Raji (cell line): ENCODE measurements around the gene PDE5A.

Source experiments
- POLR2A ChIP-seq: IDR thresholded peaks from 2 replicates; pipeline ENCODE4 v1.6.1; 2011; ENCODE audit warnings: low read depth, low read length, control low read depth; ENCODE audit not compliant: insufficient read depth

PDE5A gene

GRCh38 chr4:119615068-119615719 is 13.4 kb downstream of the PDE5A start:
- TF ChIP-seq POLR2A, result no peak

GRCh38 chr4:119604266-119604665 is 24.3 kb downstream of the PDE5A start:
- no peak for TF ChIP-seq POLR2A

GRCh38 chr4:119602366-119602765 is 26.2 kb downstream of the PDE5A start:
- no peak for TF ChIP-seq POLR2A

- TF ChIP-seq POLR2A, result no peak
Observed at GRCh38 chr4:119598521-119598920, 30.1 kb downstream of the PDE5A start.

GRCh38 chr4:119597377-119597776 is 31.2 kb downstream of the PDE5A start:
- no peak for TF ChIP-seq POLR2A

GRCh38 chr4:119593698-119594097 is 34.9 kb downstream of the PDE5A start:
- TF ChIP-seq POLR2A, result no peak

- TF ChIP-seq POLR2A, result no peak
Observed at GRCh38 chr4:119592830-119593229, 35.8 kb downstream of the PDE5A start.

DNA sequence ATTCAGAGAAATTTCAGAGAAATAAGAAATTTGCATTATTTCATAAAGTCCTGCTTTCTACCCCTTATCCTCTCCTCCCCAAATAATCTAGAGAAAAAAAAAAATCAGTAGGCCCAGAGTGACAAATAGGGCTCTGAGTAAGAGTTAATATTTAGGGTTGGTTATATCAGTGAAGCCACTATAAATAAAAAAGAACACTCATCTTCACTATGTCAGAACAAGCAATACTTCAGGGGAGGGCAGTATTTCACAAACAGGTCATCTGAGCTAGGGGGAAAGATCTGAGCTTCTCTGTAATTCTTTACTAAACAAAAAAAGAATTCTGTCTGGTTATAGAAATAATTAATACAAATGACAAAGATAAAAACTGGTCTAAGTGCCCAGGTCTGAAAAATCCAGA is 39.4 kb downstream of the PDE5A start:
- TF ChIP-seq POLR2A, result no peak

DNA sequence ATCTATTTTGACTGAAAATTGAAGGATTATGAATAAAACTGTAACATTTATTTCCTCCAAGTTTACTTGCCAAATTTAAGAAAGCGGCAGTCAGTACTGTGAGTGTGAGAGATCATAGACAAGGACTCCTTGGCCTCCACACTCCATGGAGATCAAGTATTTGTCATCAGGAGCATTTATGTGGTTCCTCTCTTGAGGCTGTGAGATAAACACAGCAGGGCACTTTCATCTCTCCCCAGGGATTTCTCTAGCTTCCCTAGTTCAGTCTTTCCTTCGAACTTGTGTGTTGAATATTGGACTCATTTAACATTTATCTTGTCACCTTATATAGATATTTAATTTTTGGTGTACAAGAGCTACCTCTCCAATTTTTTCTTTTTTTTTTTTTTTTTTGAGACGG is 40.8 kb downstream of the PDE5A start:
- TF ChIP-seq POLR2A, result no peak

DNA sequence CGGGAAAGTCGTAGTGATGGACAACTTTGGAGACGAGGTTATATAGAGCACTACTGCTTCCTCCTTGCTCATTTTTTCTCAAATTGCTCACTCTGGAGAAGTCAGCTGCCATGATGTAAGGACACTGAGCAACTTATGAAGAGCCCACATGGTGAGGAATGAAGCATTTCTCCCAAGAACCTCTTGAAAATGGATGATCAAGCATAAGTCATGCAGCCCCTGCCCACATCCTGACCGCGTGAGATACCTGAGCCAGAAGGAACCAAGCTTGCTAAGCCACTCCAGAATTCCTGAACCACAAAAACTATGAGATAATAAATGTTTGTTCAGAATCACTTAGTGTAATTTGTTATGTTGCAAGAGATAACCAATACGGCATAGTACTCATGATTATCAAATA is 42.8 kb downstream of the PDE5A start:
- no peak for TF ChIP-seq POLR2A

- TF ChIP-seq POLR2A, result no peak
Observed at GRCh38 chr4:119581190-119581873, 47.3 kb downstream of the PDE5A start.

GRCh38 chr4:119580293-119580692 is 48.3 kb downstream of the PDE5A start:
- no peak for TF ChIP-seq POLR2A

GRCh38 chr4:119579823-119580222 is 48.8 kb downstream of the PDE5A start:
- no peak for TF ChIP-seq POLR2A

DNA sequence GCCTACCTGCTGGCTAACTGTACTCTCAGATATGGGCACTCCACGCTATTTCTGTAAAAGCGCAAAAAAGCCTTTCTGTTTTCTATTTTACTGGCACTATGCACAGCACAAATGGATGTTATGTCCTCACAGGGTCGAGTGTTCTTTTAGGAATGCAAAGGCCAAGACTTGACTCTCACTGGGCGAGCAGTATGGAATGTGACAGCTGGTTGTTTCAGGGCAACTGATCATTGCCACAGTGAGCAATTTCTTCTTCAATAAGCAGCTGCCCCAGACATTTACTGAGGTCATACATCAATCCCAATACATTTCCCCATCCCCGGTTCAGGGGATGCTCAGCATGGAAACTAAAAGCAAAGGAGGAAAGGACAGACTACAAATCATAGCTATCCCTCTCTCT is 58.2 kb downstream of the PDE5A start:
- TF ChIP-seq POLR2A, result no peak

GRCh38 chr4:119564106-119564505 is 64.5 kb downstream of the PDE5A start:
- no peak for TF ChIP-seq POLR2A

GRCh38 chr4:119559044-119559647 is 69.5 kb downstream of the PDE5A start:
- no peak for TF ChIP-seq POLR2A
